Ovary (tissue), 3 donors: ENCODE results near the gene GLG1.

Experiments
- POLR2A ChIP-seq: fragments of 450-650 bp; IDR thresholded peaks from one replicate; pipeline ENCODE4 v1.6.1; 2017; ENCODE audit warnings: antibody characterized with exemption, mild to moderate bottlenecking, moderate library complexity
- TF ChIP-seq, protein P1 (sequence below), 3 donors: fragments of 450-650 bp in 2 of 3; fragments of 200-600 bp in 1 of 3; IDR thresholded peaks; one replicate each; pipeline versions ENCODE4 v1.5.1 to v1.8.0; 2016 to 2022; ENCODE audit warnings: antibody characterized with exemption in 3 of 3, mild to moderate bottlenecking in 1 of 3
- donor health status: DM: no; HTN: no; CAD: no.

DNA sequence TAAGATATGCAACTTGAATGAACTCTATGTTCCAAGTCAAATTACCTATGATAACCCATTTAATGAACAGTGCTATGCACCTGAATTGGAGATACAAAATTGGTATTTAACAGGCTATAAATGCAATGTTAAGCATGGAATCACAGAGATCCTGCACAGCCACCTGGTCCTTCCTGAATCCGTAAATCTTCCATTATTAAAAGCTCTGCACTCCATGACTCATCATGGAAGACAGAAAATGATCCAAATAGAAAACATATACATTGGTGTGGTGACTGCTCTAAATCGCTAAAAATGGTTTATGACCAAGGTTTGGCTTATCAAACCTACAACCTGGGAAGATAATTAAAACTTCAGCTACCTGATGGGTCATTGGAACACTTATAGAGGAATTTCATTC is 45.3 kb downstream of the GLG1 start:
- TF ChIP-seq, protein P1, sequence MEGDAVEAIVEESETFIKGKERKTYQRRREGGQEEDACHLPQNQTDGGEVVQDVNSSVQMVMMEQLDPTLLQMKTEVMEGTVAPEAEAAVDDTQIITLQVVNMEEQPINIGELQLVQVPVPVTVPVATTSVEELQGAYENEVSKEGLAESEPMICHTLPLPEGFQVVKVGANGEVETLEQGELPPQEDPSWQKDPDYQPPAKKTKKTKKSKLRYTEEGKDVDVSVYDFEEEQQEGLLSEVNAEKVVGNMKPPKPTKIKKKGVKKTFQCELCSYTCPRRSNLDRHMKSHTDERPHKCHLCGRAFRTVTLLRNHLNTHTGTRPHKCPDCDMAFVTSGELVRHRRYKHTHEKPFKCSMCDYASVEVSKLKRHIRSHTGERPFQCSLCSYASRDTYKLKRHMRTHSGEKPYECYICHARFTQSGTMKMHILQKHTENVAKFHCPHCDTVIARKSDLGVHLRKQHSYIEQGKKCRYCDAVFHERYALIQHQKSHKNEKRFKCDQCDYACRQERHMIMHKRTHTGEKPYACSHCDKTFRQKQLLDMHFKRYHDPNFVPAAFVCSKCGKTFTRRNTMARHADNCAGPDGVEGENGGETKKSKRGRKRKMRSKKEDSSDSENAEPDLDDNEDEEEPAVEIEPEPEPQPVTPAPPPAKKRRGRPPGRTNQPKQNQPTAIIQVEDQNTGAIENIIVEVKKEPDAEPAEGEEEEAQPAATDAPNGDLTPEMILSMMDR (IDR thresholded peaks at IDR 0.05) = no peak
- TF ChIP-seq POLR2A = no peak
